Measurements from ENCODE around the gene QARS1.

DNA sequence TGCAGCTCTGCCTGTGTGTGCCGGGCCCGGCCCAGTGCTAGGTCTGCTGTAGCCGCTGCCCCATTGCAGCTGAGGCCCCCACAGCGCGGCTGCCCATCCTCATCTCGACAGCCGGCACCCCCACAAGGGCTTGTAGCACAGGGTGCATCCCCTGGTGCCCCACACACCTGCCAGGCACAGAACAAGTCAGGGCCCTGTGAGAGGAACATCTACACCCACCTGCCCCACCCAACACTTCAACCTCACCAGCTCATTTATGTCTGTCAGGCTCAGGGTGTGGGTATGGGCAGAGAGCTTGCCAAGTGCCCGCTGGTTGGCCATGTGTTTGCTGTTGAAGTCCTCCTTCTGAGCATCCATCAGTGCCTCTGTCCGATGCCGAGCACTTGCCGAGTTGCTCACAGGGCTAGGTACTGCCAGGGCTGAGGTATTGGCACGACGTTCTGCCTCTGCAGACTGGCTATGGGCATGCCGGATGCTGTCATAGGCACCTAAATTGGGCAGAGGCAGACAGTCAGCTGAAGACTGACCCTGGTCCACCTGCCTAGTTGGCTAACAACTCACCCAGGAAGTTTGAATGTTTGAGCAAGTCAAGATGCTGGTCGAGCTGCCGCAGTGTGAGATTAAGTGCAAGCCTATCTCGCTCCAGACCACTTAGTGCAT lies 18.5 kb upstream of the QARS1 start:
- TF ChIP-seq SP1 (IDR thresholded peaks at IDR 0.05) (no peak), NFRKB (IDR thresholded peaks at IDR 0.05) (no peak), TARDBP (IDR thresholded peaks at IDR 0.05) (no peak), ELF4 (IDR thresholded peaks at IDR 0.05) (no peak), FOXM1 (IDR thresholded peaks at IDR 0.05; ENCODE audit: borderline replicate concordance) (no peak), SUZ12 (IDR thresholded peaks at IDR 0.05) (no peak), HDGF (IDR thresholded peaks at IDR 0.05; ENCODE audit: borderline replicate concordance) (no peak), CTBP1 (IDR thresholded peaks at IDR 0.05; ENCODE audit: borderline replicate concordance) (no peak), L3MBTL2 (conservative IDR thresholded peaks at IDR 0.05) (no peak), ARNT (IDR thresholded peaks at IDR 0.05) (no peak), ZNF384 (IDR thresholded peaks at IDR 0.05) (no peak), BHLHE40 (IDR thresholded peaks at IDR 0.05; ENCODE audit: borderline replicate concordance) (no peak), FOXK2 (IDR thresholded peaks at IDR 0.05) (no peak)
- TF ChIP-seq, protein P1, sequence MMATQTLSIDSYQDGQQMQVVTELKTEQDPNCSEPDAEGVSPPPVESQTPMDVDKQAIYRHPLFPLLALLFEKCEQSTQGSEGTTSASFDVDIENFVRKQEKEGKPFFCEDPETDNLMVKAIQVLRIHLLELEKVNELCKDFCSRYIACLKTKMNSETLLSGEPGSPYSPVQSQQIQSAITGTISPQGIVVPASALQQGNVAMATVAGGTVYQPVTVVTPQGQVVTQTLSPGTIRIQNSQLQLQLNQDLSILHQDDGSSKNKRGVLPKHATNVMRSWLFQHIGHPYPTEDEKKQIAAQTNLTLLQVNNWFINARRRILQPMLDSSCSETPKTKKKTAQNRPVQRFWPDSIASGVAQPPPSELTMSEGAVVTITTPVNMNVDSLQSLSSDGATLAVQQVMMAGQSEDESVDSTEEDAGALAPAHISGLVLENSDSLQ (IDR thresholded peaks at IDR 0.05), result no peak

All from HEK293T (cell line).